Suprapubic skin (tissue), 4 donors: ENCODE measurements around the gene LAMA5. TPM values are rescaled to one million over a fixed set of nuclear protein-coding genes. Genes with fewer than 3 reads are reported as not detected.
A peak's percentile ranks its signal among the peaks of the same experiment; 100 is the strongest.

Source experiments
- DNase-seq, 2 donors: peaks; one replicate each; pipeline ENCODE4 v3.0.0-alpha.2; 2019; ENCODE audit warnings: low spot score in 2 of 2
- H3K27ac ChIP-seq: fragments of 200-600 bp; sonication (generic); one replicate; pipeline ENCODE4 v1.5.1; 2019
- H3K27me3 ChIP-seq: fragments of 200-600 bp; sonication (generic); one replicate; pipeline ENCODE4 v1.5.1; 2019
- H3K36me3 ChIP-seq: fragments of 200-600 bp; sonication (generic); one replicate; pipeline ENCODE4 v1.5.1; 2019
- H3K4me1 ChIP-seq: fragments of 200-600 bp; sonication (generic); one replicate; pipeline ENCODE4 v1.5.1; 2019
- H3K4me3 ChIP-seq: fragments of 200-600 bp; sonication (generic); one replicate; pipeline ENCODE4 v1.5.1; 2019; ENCODE audit warnings: mild to moderate bottlenecking
- H3K9me3 ChIP-seq: fragments of 200-600 bp; sonication (generic); one replicate; pipeline ENCODE4 v1.5.1; 2019
- CTCF ChIP-seq, 2 donors: fragments of 200-600 bp in 1 of 2; fragments of 450-650 bp in 1 of 2; sonication (generic) in 1 of 2; IDR thresholded peaks; one replicate each; pipeline ENCODE4 v1.5.1; 2016 to 2019; ENCODE audit warnings: antibody characterized with exemption in 2 of 2, mild to moderate bottlenecking in 1 of 2, moderate library complexity in 1 of 2
- EP300 ChIP-seq: sonication (generic); formaldehyde crosslinking; IDR thresholded peaks from one replicate; pipeline ENCODE4 v1.6.1; 2017; ENCODE audit warnings: antibody characterized with exemption
- POLR2A ChIP-seq, 2 donors: fragments of 450-650 bp; IDR thresholded peaks; one replicate each; pipeline ENCODE4 v1.6.1; 2017; ENCODE audit warnings: antibody characterized with exemption in 2 of 2, mild to moderate bottlenecking in 2 of 2, moderate library complexity in 2 of 2
- POLR2AphosphoS5 ChIP-seq, 3 donors: sonication (generic); formaldehyde crosslinking; IDR thresholded peaks; one replicate each; pipeline ENCODE4 v1.6.1; 2017; ENCODE audit warnings: antibody characterized with exemption in 3 of 3
- WGBS: methylation state at CpG from one replicate; pipeline ENCODE4 v1.1.5; 2018; 5-methylcytosine and 5-hydroxymethylcytosine counted together
- total RNA-seq, 4 donors: library from RNA; depleted of rRNA; stranded (reverse); fragments of >200 nt; gene quantifications; one replicate each; pipeline ENCODE4 v1.1.0, GENCODE V29; 2016

The LAMA5 gene
- total RNA-seq, 4 donors from 2014 or later = 200 to 623 (median 316) TPM

GRCh38 chr20:62321975-62322374 is 45.1 kb downstream of the LAMA5 start:
- H3K4me3 ChIP-seq = no peak overlapping the region
- TF ChIP-seq EP300 (no peak), CTCF (IDR thresholded peaks at IDR 0.05) (no peak), POLR2A (IDR thresholded peaks at IDR 0.05) (no peak), POLR2AphosphoS5 (IDR thresholded peaks at IDR 0.05) (no peak)
- no peak for DNase-seq
- peaks cover 76% of the 10 kb centered on the region for H3K36me3 ChIP-seq
- no peaks in the 10 kb centered on the region for H3K9me3 ChIP-seq
- H3K27ac ChIP-seq = no peak overlapping the region
- H3K4me1 ChIP-seq = peaks cover 22% of the 10 kb centered on the region
- WGBS = no CpG with 5 or more reads among the region's 16 CpGs
- no peaks in the 10 kb centered on the region for H3K27me3 ChIP-seq

- Histone ChIP-seq H3K27me3 (no peaks in the 10 kb centered on the region), H3K9me3 (no peaks in the 10 kb centered on the region), H3K27ac (no peak overlapping the region), H3K4me1 (peaks cover 26% of the 10 kb centered on the region), H3K36me3 (peaks cover 76% of the 10 kb centered on the region), H3K4me3 (no peak overlapping the region)
- no peak for DNase-seq
- TF ChIP-seq EP300 (no peak), POLR2AphosphoS5 (IDR thresholded peaks at IDR 0.05) (no peak), CTCF (IDR thresholded peaks at IDR 0.05) (no peak), POLR2A (IDR thresholded peaks at IDR 0.05) (no peak)
- WGBS = 80% methylated on average over 7 of the region's 7 CpGs
Measured at GRCh38 chr20:62321521-62321948, 45.6 kb downstream of the LAMA5 start.

GRCh38 chr20:62320581-62321354 is 46.3 kb downstream of the LAMA5 start:
- 78% methylated on average over 12 of the region's 22 CpGs for WGBS
- Histone ChIP-seq H3K27me3 (no peaks in the 10 kb centered on the region), H3K27ac (peak overlapping the region; percentile 11), H3K36me3 (peaks cover 76% of the 10 kb centered on the region), H3K9me3 (no peaks in the 10 kb centered on the region), H3K4me1 (peaks cover 28% of the 10 kb centered on the region), H3K4me3 (no peak overlapping the region)
- DNase-seq = no peak
- no peak for TF ChIP-seq POLR2A (IDR thresholded peaks at IDR 0.05)
- no peak for TF ChIP-seq CTCF (IDR thresholded peaks at IDR 0.05)
- TF ChIP-seq EP300 = no peak
- no peak for TF ChIP-seq POLR2AphosphoS5 (IDR thresholded peaks at IDR 0.05)

- Histone ChIP-seq H3K9me3 (no peaks in the 10 kb centered on the region), H3K27ac (no peak overlapping the region), H3K4me3 (no peak overlapping the region), H3K4me1 (peaks cover 28% of the 10 kb centered on the region), H3K36me3 (peaks cover 76% of the 10 kb centered on the region), H3K27me3 (no peaks in the 10 kb centered on the region)
- DNase-seq = no peak
- 43% methylated on average over 28 of the region's 29 CpGs for WGBS
- TF ChIP-seq EP300 (no peak), POLR2A (IDR thresholded peaks at IDR 0.05) (no peak), CTCF (IDR thresholded peaks at IDR 0.05) (no peak), POLR2AphosphoS5 (IDR thresholded peaks at IDR 0.05) (no peak)
Measured at GRCh38 chr20:62319346-62319909, 47.7 kb downstream of the LAMA5 start.
